Rectal smooth muscle tissue (tissue), 1 donor: ENCODE results near the gene PDE9A.

Experiments used
- H3K27ac ChIP-seq: one replicate; pipeline ENCODE4 v1.7.0; 2013; ENCODE audit warnings: low read depth, low read length, inconsistent platforms
- H3K27me3 ChIP-seq: one replicate; pipeline ENCODE4 v1.7.0; 2013; ENCODE audit warnings: low read length; ENCODE audit not compliant: control insufficient read depth, insufficient read depth
- H3K36me3 ChIP-seq: one replicate; pipeline ENCODE4 v1.7.0; 2013; ENCODE audit warnings: low read length; ENCODE audit not compliant: control insufficient read depth, insufficient read depth
- H3K4me1 ChIP-seq: one replicate; pipeline ENCODE4 v1.7.0; 2013; ENCODE audit warnings: low read length; ENCODE audit not compliant: control insufficient read depth, insufficient read depth
- H3K4me3 ChIP-seq: one replicate; pipeline ENCODE4 v1.7.0; 2013; ENCODE audit warnings: low read length
- H3K9ac ChIP-seq: one replicate; pipeline ENCODE4 v1.7.0; 2013; ENCODE audit warnings: low read length

PDE9A gene

GRCh38 chr21:42685036-42685435, 31.6 kb downstream of the PDE9A start:
- no peak overlapping the region for H3K9ac ChIP-seq
- H3K4me1 ChIP-seq: peaks cover 3% of the 10 kb centered on the region
- no peaks in the 10 kb centered on the region for H3K27me3 ChIP-seq
- no peak overlapping the region for H3K27ac ChIP-seq
- peaks cover 3% of the 10 kb centered on the region for H3K36me3 ChIP-seq
- no peak overlapping the region for H3K4me3 ChIP-seq

- Histone ChIP-seq H3K36me3 (peaks cover 6% of the 10 kb centered on the region), H3K4me1 (peaks cover 3% of the 10 kb centered on the region), H3K27ac (no peak overlapping the region), H3K4me3 (no peak overlapping the region), H3K9ac (no peak overlapping the region), H3K27me3 (no peaks in the 10 kb centered on the region)
Measured at GRCh38 chr21:42685954-42686500, 32.6 kb downstream of the PDE9A start.

- peaks cover 3% of the 10 kb centered on the region for H3K4me1 ChIP-seq
- H3K36me3 ChIP-seq: peaks cover 6% of the 10 kb centered on the region
Measured at GRCh38 chr21:42687796-42688195, 34.4 kb downstream of the PDE9A start.

GRCh38 chr21:42688226-42688840, 34.9 kb downstream of the PDE9A start:
- peaks cover 6% of the 10 kb centered on the region for H3K36me3 ChIP-seq
- H3K4me1 ChIP-seq: peaks cover 3% of the 10 kb centered on the region
- H3K27ac ChIP-seq: no peak overlapping the region
- no peak overlapping the region for H3K9ac ChIP-seq
- no peak overlapping the region for H3K4me3 ChIP-seq
- no peaks in the 10 kb centered on the region for H3K27me3 ChIP-seq

More at GRCh38 chr21:42687796-42688195, 34.4 kb downstream of the PDE9A start:
- Histone ChIP-seq H3K27me3 (no peaks in the 10 kb centered on the region), H3K9ac (no peak overlapping the region), H3K27ac (no peak overlapping the region), H3K4me3 (no peak overlapping the region)

- no peak overlapping the region for H3K4me3 ChIP-seq
- peaks cover 3% of the 10 kb centered on the region for H3K4me1 ChIP-seq
- H3K27ac ChIP-seq: no peak overlapping the region
- H3K27me3 ChIP-seq: no peaks in the 10 kb centered on the region
- no peak overlapping the region for H3K9ac ChIP-seq
- H3K36me3 ChIP-seq: peaks cover 6% of the 10 kb centered on the region
Measured at GRCh38 chr21:42688841-42689371, 35.5 kb downstream of the PDE9A start.

GRCh38 chr21:42690586-42690985, 37.2 kb downstream of the PDE9A start:
- no peaks in the 10 kb centered on the region for H3K27me3 ChIP-seq
- no peak overlapping the region for H3K4me3 ChIP-seq
- no peaks in the 10 kb centered on the region for H3K4me1 ChIP-seq
- H3K36me3 ChIP-seq: peaks cover 6% of the 10 kb centered on the region
- H3K27ac ChIP-seq: no peak overlapping the region
- H3K9ac ChIP-seq: no peak overlapping the region

- Histone ChIP-seq H3K27ac (no peak overlapping the region), H3K36me3 (peaks cover 6% of the 10 kb centered on the region), H3K9ac (no peak overlapping the region), H3K4me1 (no peaks in the 10 kb centered on the region), H3K27me3 (no peaks in the 10 kb centered on the region), H3K4me3 (no peak overlapping the region)
Measured at GRCh38 chr21:42691901-42692559, 38.6 kb downstream of the PDE9A start.

- Histone ChIP-seq H3K36me3 (peaks cover 10% of the 10 kb centered on the region), H3K27ac (no peak overlapping the region), H3K9ac (no peak overlapping the region), H3K27me3 (no peaks in the 10 kb centered on the region), H3K4me1 (no peaks in the 10 kb centered on the region), H3K4me3 (no peak overlapping the region)
Measured at GRCh38 chr21:42692688-42693087, 39.3 kb downstream of the PDE9A start.

GRCh38 chr21:42694751-42695696, 41.6 kb downstream of the PDE9A start:
- H3K4me1 ChIP-seq: no peaks in the 10 kb centered on the region
- H3K4me3 ChIP-seq: no peak overlapping the region
- no peaks in the 10 kb centered on the region for H3K27me3 ChIP-seq
- H3K27ac ChIP-seq: no peak overlapping the region
- no peak overlapping the region for H3K9ac ChIP-seq
- peaks cover 9% of the 10 kb centered on the region for H3K36me3 ChIP-seq

GRCh38 chr21:42695697-42696380, 42.4 kb downstream of the PDE9A start:
- Histone ChIP-seq H3K9ac (no peak overlapping the region), H3K27ac (no peak overlapping the region), H3K4me1 (no peaks in the 10 kb centered on the region), H3K4me3 (no peak overlapping the region), H3K36me3 (peaks cover 6% of the 10 kb centered on the region), H3K27me3 (no peaks in the 10 kb centered on the region)

- H3K36me3 ChIP-seq: peaks cover 6% of the 10 kb centered on the region
- no peaks in the 10 kb centered on the region for H3K4me1 ChIP-seq
- no peak overlapping the region for H3K4me3 ChIP-seq
- no peak overlapping the region for H3K27ac ChIP-seq
- H3K27me3 ChIP-seq: no peaks in the 10 kb centered on the region
- no peak overlapping the region for H3K9ac ChIP-seq
Measured at GRCh38 chr21:42696501-42697040, 43.1 kb downstream of the PDE9A start.
